ENCODE data around the gene VASN.

Gene VASN

DNA sequence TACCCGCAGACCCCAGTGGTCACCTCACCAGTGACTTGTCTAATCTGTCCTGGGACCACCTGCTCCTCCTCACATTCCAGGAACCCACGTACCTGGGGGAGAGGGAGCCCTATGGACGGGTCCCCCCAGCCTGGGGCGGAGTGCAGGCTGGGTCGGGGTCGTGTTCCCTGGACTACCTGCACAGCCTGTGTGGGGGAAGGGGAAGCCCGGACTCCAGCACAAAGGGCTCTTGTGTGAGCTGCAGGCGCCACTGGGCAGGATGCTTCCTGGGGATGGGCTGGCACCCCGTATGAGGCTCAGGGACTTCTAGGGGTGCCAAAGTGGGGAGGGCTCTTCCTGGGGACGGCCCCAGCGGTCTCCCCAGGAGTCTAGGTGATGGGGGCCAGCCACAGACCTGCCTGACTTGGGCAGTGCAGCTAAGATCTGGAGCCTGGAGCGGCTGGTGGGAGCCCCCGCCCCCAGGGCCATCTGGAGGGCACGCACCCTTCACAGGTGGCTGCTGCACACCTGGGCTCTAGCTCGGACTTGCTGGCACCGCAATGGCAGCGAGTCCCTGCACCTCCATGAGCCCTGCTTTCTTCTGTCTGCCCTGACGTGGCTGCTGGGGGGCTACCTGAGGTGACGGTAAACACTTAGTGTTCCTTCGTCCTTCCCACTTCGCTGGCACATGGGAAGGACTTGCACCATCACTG lies 7.5 kb downstream of the VASN start:
- TF ChIP-seq, protein P1, sequence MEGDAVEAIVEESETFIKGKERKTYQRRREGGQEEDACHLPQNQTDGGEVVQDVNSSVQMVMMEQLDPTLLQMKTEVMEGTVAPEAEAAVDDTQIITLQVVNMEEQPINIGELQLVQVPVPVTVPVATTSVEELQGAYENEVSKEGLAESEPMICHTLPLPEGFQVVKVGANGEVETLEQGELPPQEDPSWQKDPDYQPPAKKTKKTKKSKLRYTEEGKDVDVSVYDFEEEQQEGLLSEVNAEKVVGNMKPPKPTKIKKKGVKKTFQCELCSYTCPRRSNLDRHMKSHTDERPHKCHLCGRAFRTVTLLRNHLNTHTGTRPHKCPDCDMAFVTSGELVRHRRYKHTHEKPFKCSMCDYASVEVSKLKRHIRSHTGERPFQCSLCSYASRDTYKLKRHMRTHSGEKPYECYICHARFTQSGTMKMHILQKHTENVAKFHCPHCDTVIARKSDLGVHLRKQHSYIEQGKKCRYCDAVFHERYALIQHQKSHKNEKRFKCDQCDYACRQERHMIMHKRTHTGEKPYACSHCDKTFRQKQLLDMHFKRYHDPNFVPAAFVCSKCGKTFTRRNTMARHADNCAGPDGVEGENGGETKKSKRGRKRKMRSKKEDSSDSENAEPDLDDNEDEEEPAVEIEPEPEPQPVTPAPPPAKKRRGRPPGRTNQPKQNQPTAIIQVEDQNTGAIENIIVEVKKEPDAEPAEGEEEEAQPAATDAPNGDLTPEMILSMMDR (IDR thresholded peaks at IDR 0.05), result no peak

DNA sequence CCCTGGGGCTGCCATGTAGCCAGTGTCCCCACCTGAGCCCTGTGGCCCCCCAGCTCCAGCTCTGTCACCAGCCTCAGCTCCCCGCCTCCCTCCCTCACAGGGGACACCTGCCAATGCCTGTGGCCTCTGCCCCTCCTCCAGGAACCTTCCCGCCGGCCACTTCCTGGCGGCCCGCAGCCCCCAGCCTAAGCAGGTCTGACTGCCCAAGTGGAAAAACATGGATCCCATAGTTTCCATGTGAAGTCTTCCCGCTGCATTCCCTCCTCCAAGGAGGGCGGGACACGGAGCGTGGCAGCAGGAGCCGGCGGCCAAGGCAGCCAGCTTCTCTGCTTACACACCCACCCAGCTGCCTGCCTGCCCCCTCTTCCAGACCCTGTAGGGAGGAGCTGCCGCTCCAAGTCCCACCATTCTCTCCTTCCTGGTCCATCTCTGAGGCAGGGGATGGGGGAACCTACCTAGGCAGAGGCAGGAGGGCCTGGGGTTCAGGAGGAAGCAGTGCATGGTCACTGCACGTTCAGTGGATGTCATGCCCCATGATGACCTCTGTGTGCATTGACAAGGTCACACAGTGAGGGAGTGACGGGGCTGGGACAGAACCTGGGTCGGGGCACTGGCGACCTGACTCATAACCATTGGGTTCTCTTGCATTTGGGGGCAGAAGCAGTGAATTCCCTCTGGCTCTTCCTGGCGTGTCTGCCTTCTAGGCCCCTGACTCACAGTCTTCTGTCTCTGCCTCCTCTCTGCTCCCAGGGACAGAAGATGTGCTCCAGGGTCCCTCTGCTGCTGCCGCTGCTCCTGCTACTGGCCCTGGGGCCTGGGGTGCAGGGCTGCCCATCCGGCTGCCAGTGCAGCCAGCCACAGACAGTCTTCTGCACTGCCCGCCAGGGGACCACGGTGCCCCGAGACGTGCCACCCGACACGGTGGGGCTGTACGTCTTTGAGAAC lies 8.7 kb downstream of the VASN start:
- TF ChIP-seq, protein P1 (IDR thresholded peaks at IDR 0.05), result no peak

DNA sequence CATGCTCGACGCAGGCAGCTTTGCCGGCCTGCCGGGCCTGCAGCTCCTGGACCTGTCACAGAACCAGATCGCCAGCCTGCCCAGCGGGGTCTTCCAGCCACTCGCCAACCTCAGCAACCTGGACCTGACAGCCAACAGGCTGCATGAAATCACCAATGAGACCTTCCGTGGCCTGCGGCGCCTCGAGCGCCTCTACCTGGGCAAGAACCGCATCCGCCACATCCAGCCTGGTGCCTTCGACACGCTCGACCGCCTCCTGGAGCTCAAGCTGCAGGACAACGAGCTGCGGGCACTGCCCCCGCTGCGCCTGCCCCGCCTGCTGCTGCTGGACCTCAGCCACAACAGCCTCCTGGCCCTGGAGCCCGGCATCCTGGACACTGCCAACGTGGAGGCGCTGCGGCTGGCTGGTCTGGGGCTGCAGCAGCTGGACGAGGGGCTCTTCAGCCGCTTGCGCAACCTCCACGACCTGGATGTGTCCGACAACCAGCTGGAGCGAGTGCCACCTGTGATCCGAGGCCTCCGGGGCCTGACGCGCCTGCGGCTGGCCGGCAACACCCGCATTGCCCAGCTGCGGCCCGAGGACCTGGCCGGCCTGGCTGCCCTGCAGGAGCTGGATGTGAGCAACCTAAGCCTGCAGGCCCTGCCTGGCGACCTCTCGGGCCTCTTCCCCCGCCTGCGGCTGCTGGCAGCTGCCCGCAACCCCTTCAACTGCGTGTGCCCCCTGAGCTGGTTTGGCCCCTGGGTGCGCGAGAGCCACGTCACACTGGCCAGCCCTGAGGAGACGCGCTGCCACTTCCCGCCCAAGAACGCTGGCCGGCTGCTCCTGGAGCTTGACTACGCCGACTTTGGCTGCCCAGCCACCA lies 9.7 kb downstream of the VASN start:
- TF ChIP-seq, protein P1 (IDR thresholded peaks at IDR 0.05), result no peak

DNA sequence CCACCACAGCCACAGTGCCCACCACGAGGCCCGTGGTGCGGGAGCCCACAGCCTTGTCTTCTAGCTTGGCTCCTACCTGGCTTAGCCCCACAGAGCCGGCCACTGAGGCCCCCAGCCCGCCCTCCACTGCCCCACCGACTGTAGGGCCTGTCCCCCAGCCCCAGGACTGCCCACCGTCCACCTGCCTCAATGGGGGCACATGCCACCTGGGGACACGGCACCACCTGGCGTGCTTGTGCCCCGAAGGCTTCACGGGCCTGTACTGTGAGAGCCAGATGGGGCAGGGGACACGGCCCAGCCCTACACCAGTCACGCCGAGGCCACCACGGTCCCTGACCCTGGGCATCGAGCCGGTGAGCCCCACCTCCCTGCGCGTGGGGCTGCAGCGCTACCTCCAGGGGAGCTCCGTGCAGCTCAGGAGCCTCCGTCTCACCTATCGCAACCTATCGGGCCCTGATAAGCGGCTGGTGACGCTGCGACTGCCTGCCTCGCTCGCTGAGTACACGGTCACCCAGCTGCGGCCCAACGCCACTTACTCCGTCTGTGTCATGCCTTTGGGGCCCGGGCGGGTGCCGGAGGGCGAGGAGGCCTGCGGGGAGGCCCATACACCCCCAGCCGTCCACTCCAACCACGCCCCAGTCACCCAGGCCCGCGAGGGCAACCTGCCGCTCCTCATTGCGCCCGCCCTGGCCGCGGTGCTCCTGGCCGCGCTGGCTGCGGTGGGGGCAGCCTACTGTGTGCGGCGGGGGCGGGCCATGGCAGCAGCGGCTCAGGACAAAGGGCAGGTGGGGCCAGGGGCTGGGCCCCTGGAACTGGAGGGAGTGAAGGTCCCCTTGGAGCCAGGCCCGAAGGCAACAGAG lies 10.5 kb downstream of the VASN start:
- TF ChIP-seq, protein P1 (IDR thresholded peaks at IDR 0.05), result no peak

DNA sequence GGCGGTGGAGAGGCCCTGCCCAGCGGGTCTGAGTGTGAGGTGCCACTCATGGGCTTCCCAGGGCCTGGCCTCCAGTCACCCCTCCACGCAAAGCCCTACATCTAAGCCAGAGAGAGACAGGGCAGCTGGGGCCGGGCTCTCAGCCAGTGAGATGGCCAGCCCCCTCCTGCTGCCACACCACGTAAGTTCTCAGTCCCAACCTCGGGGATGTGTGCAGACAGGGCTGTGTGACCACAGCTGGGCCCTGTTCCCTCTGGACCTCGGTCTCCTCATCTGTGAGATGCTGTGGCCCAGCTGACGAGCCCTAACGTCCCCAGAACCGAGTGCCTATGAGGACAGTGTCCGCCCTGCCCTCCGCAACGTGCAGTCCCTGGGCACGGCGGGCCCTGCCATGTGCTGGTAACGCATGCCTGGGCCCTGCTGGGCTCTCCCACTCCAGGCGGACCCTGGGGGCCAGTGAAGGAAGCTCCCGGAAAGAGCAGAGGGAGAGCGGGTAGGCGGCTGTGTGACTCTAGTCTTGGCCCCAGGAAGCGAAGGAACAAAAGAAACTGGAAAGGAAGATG lies 11.2 kb downstream of the VASN start:
- TF ChIP-seq, protein P1 (IDR thresholded peaks at IDR 0.05), result no peak

DNA sequence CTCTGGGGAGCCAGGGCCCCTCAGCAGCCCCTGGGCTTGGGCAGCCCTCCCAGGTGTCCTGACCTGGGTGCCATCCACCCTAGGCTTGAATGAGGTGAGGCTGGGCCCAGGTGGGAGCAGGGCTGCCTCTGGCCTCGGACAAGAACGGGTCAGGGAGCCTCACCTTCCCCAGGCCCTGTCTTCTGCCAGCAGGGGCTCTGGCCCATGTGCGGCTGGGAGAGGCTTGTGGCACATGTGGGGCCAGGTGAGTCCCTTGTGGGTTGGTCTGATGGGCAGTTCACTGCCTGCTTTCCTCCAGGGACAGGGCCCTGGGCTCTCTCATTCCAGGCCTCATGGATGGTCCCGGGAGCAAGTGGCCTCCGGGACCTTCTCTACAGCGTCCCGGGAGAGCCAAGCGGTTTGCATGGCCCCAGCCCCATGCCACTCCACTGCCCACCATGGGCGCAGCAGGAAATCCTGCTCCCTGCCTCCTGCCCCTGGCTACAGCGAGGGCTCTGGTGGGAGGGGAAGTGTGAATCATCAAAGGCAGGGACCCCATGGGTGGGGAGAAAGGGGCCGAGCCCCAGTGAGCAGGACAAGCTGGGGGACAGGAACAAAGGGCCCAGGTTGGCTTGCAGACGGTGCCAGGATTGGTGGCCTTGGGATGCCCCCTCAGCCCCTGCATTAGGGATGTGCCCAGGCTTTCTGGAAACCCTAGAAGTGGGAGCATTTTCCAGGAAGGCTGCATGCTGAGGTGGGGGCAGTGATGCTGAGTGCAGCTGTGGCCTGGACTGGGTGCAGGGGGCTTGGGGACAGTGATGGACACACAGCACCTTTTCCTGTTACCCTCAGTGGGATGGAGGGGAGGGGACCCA lies 12.2 kb downstream of the VASN start:
- TF ChIP-seq, protein P1 (IDR thresholded peaks at IDR 0.05), result no peak

All from LNCAP (cell line).